HepG2 (cell line): ENCODE results near the gene ESYT1. TPM values are rescaled to one million over a fixed set of nuclear protein-coding genes. Genes with fewer than 3 reads are reported as not detected.
A peak's percentile ranks its signal among the peaks of the same experiment; 100 is the strongest.

Source experiments
- ATF3 ChIP-seq: sonication (generic); formaldehyde crosslinking; IDR thresholded peaks from 2 replicates; pipeline ENCODE4 v1.4.0; 2020; ENCODE audit warnings: missing genetic modification reagents
- BCL3 ChIP-seq: sonication (generic); formaldehyde crosslinking; IDR thresholded peaks from 2 replicates; pipeline ENCODE4 v1.5.1; 2020; ENCODE audit warnings: mild to moderate bottlenecking, missing genetic modification reagents, moderate library complexity
- CREBL2 ChIP-seq: sonication (generic); formaldehyde crosslinking; IDR thresholded peaks from 2 replicates; pipeline ENCODE4 v1.8.1; 2023; ENCODE audit warnings: missing genetic modification reagents, mild to moderate bottlenecking, borderline replicate concordance
- FOSL1 ChIP-seq: sonication (generic); formaldehyde crosslinking; IDR thresholded peaks from 2 replicates; pipeline ENCODE4 v1.9.0; 2021; ENCODE audit warnings: missing genetic modification reagents, borderline replicate concordance
- GATAD1 ChIP-seq: IDR thresholded peaks from 2 replicates; pipeline ENCODE4 v1.6.1; 2016; ENCODE audit warnings: missing genetic modification reagents, missing compliant biosample characterization
- HMGXB3 ChIP-seq: sonication (generic); formaldehyde crosslinking; IDR thresholded peaks from 2 replicates; pipeline ENCODE4 v1.4.0; 2020; ENCODE audit warnings: missing genetic modification reagents, borderline replicate concordance
- NFIC ChIP-seq: IDR thresholded peaks from 2 replicates; pipeline ENCODE4 v1.6.1; 2012; ENCODE audit warnings: mild to moderate bottlenecking, low read length, inconsistent platforms
- ZBED4 ChIP-seq: sonication (generic); formaldehyde crosslinking; IDR thresholded peaks from 2 replicates; pipeline ENCODE4 v1.4.0; 2020; ENCODE audit warnings: missing genetic modification reagents, borderline replicate concordance
- ZNF280D ChIP-seq: sonication (generic); formaldehyde crosslinking; IDR thresholded peaks from 2 replicates; pipeline ENCODE4 v1.5.1; 2020; ENCODE audit warnings: mild to moderate bottlenecking, missing genetic modification reagents
- ZNF282 ChIP-seq: fragments of 450-650 bp; IDR thresholded peaks from 2 replicates; pipeline ENCODE4 v1.6.1; 2018; ENCODE audit not compliant: partially characterized antibody
- ZNF503 ChIP-seq: sonication (generic); formaldehyde crosslinking; IDR thresholded peaks from 2 replicates; pipeline ENCODE4 v1.4.0; 2020; ENCODE audit warnings: missing genetic modification reagents
- ZNF772 ChIP-seq: sonication (generic); formaldehyde crosslinking; IDR thresholded peaks from 2 replicates; pipeline ENCODE4 v1.5.0; 2020; ENCODE audit warnings: mild to moderate bottlenecking, missing genetic modification reagents
- polyA plus RNA-seq, 8 experiments: library from polyadenylated mRNA; depleted of rRNA in 3 of 8; stranded (reverse) in 7 of 8; unstranded in 1 of 8; fragments of >200 nt; fragmentation: Illumina TruSeq in 4 of 8; extraction: Trizol in 4 of 8; gene quantifications; 2 replicates each; pipeline versions ENCODE4 v1.2.1 to v1.2.3, GENCODE V29; 2011 to 2016; ENCODE audit warnings: low read depth in 4 of 8, missing spikeins in 1 of 8, mixed read lengths in 1 of 8; ENCODE audit not compliant: insufficient read depth in 1 of 8
- total RNA-seq, 5 experiments: library from RNA; depleted of rRNA; stranded (reverse); fragments of >200 nt; fragmentation: Illumina TruSeq; extraction: Trizol; gene quantifications; 2 replicates each; pipeline ENCODE4 v1.2.3, GENCODE V29; 2016; ENCODE audit warnings: low read depth in 1 of 5

The ESYT1 gene
- total and polyA plus RNA-seq, 2 of the 13 experiments (the other 11 are each of a cell fraction or from before 2014, with no cell fraction given), result 66.9 to 71.0 TPM

- TF ChIP-seq HMGXB3 (CRISPR knock-in tag) (0 out of 2 replicates have a peak, but pooled peaks have one; percentile 62), FOSL1 (CRISPR knock-in tag) (no peak), CREBL2 (CRISPR knock-in tag) (no peak), ZNF280D (no peak), ZNF503 (peak; percentile 53; the same call in 1 of the 2 replicates), ZNF282 (no peak), BCL3 (no peak), ZNF772 (peak; percentile 59; the same call in 1 of the 2 replicates), NFIC (no peak; the same call in 1 of the 2 replicates), ZBED4 (CRISPR knock-in tag) (no peak), GATAD1 (peak; percentile 85), ATF3 (0 out of 2 replicates have a peak, but pooled peaks have one; percentile 25)
Observed at GRCh38 chr12:56152132-56152755, 24.2 kb downstream of the ESYT1 start, which contains the start of gene MYL6B (continued).
